ENCODE results near the gene LSM11. TPM values are rescaled to one million over a fixed set of nuclear protein-coding genes. Genes with fewer than 3 reads are reported as not detected.
"Not testable (repeated sequence)": the region's sequence is repeated elsewhere in the genome, so short reads cannot be mapped to it uniquely, and the experiment has no call there.

Gene LSM11
- total RNA-seq, 1 experiment from 2014 or later, result 1.6 TPM

DNA sequence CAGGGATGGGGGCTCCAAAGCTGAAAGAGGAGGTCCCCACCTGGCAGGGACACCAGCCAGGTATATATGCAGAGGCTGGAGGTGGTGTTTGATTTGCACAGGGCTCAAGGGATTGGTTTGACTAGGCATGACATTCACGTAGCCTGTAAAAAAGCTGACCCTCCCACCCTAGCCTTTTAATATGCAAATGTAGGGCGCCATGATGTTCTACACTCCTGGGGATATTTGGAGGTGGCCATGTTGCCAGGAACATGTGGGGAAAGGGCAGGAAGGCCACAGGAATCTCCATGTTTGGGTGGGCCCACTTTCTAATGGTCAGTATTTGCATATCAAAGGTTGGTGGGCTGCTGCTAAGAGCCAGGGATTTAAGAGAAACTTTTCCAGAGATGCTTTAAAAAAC is 24.3 kb upstream of the LSM11 start:
- POLR2A ChIA-PET, result interaction anchor here (1.0 kb wide), 1 partner anchor 19 kb away, joined by 9 read pairs; no protein-coding TSS in a partner anchor
- Histone ChIP-seq H3K4me1 (ENCODE audit: control insufficient read depth, insufficient read depth, low read length) (no peaks in the 10 kb centered on the region), H3K9me3 (ENCODE audit: control insufficient read depth, insufficient read depth, low read depth, low read length) (no peaks in the 10 kb centered on the region), H3K4me3 (ENCODE audit: low read depth in 2 of 2, low read length in 2 of 2) (no peak overlapping the region), H3K27me3 (ENCODE audit: control insufficient read depth, insufficient read depth, low read length) (no peaks in the 10 kb centered on the region), H3K36me3 (ENCODE audit: control insufficient read depth, insufficient read depth, low read length) (no peaks in the 10 kb centered on the region), H3K27ac (ENCODE audit: low read length) (no peak overlapping the region)
- intact Hi-C loops (cut with micrococcal nuclease; ENCODE audit: unreplicated experiment), result loop anchor here (5.0 to 10.0 kb wide), 3 partner anchors 52 to 392 kb away; no protein-coding TSS in a partner anchor
- BruUV-seq (replicated peaks), result no TSS peak
- CTCF ChIA-PET, result interaction anchor here (0.7 to 1.1 kb wide), 3 partner anchors 22 to 394 kb away, joined by 3 to 6 read pairs (median 3); no protein-coding TSS in a partner anchor
- in situ Hi-C loops (cut with HindIII; ENCODE audit: low pct_unique_long_range_greater_than_20kb, low sequenced_read_pairs), result no loop called here
- ATAC-seq (no peak), DNase-seq (ENCODE audit: low read depth, low spot score) (no peak)
- no peak for TF ChIP-seq SIN3A (IDR thresholded peaks at IDR 0.05; ENCODE audit: borderline replicate concordance, insufficient read depth, low read depth, low read length)
- TF ChIP-seq, protein P1, sequence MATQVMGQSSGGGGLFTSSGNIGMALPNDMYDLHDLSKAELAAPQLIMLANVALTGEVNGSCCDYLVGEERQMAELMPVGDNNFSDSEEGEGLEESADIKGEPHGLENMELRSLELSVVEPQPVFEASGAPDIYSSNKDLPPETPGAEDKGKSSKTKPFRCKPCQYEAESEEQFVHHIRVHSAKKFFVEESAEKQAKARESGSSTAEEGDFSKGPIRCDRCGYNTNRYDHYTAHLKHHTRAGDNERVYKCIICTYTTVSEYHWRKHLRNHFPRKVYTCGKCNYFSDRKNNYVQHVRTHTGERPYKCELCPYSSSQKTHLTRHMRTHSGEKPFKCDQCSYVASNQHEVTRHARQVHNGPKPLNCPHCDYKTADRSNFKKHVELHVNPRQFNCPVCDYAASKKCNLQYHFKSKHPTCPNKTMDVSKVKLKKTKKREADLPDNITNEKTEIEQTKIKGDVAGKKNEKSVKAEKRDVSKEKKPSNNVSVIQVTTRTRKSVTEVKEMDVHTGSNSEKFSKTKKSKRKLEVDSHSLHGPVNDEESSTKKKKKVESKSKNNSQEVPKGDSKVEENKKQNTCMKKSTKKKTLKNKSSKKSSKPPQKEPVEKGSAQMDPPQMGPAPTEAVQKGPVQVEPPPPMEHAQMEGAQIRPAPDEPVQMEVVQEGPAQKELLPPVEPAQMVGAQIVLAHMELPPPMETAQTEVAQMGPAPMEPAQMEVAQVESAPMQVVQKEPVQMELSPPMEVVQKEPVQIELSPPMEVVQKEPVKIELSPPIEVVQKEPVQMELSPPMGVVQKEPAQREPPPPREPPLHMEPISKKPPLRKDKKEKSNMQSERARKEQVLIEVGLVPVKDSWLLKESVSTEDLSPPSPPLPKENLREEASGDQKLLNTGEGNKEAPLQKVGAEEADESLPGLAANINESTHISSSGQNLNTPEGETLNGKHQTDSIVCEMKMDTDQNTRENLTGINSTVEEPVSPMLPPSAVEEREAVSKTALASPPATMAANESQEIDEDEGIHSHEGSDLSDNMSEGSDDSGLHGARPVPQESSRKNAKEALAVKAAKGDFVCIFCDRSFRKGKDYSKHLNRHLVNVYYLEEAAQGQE (IDR thresholded peaks at IDR 0.05; ENCODE audit: insufficient read depth in 1 of 2, low read depth in 2 of 2, low read length in 1 of 2), result no peak
- TF ChIP-seq POLR2AphosphoS5 (IDR thresholded peaks at IDR 0.05; ENCODE audit: low read depth, low read length), result no peak
- TF ChIP-seq, protein P2, sequence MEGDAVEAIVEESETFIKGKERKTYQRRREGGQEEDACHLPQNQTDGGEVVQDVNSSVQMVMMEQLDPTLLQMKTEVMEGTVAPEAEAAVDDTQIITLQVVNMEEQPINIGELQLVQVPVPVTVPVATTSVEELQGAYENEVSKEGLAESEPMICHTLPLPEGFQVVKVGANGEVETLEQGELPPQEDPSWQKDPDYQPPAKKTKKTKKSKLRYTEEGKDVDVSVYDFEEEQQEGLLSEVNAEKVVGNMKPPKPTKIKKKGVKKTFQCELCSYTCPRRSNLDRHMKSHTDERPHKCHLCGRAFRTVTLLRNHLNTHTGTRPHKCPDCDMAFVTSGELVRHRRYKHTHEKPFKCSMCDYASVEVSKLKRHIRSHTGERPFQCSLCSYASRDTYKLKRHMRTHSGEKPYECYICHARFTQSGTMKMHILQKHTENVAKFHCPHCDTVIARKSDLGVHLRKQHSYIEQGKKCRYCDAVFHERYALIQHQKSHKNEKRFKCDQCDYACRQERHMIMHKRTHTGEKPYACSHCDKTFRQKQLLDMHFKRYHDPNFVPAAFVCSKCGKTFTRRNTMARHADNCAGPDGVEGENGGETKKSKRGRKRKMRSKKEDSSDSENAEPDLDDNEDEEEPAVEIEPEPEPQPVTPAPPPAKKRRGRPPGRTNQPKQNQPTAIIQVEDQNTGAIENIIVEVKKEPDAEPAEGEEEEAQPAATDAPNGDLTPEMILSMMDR (IDR thresholded peaks at IDR 0.05), result no peak
- no peak for TF ChIP-seq TCF7L2 (IDR thresholded peaks at IDR 0.05; ENCODE audit: low read depth, low read length)

DNA sequence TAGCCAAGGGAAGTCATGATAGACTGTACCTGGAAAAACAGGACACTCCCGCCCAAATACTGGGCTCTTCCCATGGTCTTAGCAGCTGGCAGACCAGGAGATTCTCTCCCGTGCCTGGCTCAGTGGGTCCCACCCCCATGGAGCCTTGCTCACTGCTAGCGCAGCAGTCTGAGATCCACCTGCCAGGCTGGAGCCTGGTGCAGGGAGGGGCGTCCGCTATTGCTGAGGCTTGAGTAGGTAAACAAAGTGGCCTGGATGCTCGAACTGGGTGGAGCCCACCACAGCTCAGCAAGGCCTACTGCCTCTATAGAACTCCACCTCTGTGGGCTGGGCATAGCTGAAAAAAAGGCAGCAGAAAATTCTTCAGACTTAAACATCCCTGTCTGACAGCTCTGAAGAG is 22.4 kb upstream of the LSM11 start:
- Histone ChIP-seq H3K4me1 (ENCODE audit: control insufficient read depth, insufficient read depth, low read length) (no peaks in the 10 kb centered on the region), H3K27me3 (ENCODE audit: control insufficient read depth, insufficient read depth, low read length) (no peaks in the 10 kb centered on the region), H3K9me3 (ENCODE audit: control insufficient read depth, insufficient read depth, low read depth, low read length) (no peaks in the 10 kb centered on the region), H3K27ac (ENCODE audit: low read length) (no peak overlapping the region), H3K4me3 (ENCODE audit: low read depth in 2 of 2, low read length in 2 of 2) (no peak overlapping the region), H3K36me3 (ENCODE audit: control insufficient read depth, insufficient read depth, low read length) (no peaks in the 10 kb centered on the region)
- TF ChIP-seq, protein P2 (IDR thresholded peaks at IDR 0.05), result no peak
- TF ChIP-seq SIN3A (IDR thresholded peaks at IDR 0.05; ENCODE audit: borderline replicate concordance, insufficient read depth, low read depth, low read length), result no peak
- TF ChIP-seq, protein P1 (IDR thresholded peaks at IDR 0.05; ENCODE audit: insufficient read depth in 1 of 2, low read depth in 2 of 2, low read length in 1 of 2), result no peak
- TF ChIP-seq POLR2AphosphoS5 (IDR thresholded peaks at IDR 0.05; ENCODE audit: low read depth, low read length), result no peak
- no peak for TF ChIP-seq TCF7L2 (IDR thresholded peaks at IDR 0.05; ENCODE audit: low read depth, low read length)
- POLR2A ChIA-PET, result no interaction called here
- CTCF ChIA-PET, result no interaction called here
- in situ Hi-C loops (cut with HindIII; ENCODE audit: low pct_unique_long_range_greater_than_20kb, low sequenced_read_pairs) (no loop called here), intact Hi-C loops (cut with micrococcal nuclease; ENCODE audit: unreplicated experiment) (no loop called here)
- DNase-seq (ENCODE audit: low read depth, low spot score), result no peak
- no peak for ATAC-seq
- BruUV-seq (replicated peaks), result no TSS peak

DNA sequence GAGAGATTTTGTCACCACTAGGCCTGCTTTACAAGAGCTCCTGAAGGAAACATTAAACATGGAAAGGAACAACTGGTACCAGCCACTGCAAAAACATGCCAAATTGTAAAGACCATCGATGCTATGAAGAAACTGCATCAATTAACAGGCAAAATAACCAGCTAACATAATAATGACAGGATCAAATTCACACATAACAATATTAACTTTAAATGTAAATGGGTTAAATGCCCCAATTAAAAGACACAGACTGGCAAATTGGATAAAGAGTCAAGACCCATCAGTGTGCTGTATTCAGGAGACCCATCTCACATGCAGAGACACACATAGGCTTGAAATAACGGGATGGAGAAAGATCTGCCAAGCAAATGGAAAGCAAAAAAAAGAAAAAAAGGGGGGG is 20.6 kb upstream of the LSM11 start:
- H3K27ac ChIP-seq (ENCODE audit: low read length); in situ Hi-C loops (cut with HindIII; ENCODE audit: low pct_unique_long_range_greater_than_20kb, low sequenced_read_pairs); H3K9me3 ChIP-seq (ENCODE audit: control insufficient read depth, insufficient read depth, low read depth, low read length); H3K36me3 ChIP-seq (ENCODE audit: control insufficient read depth, insufficient read depth, low read length); BruUV-seq (replicated peaks); ATAC-seq; H3K4me1 ChIP-seq (ENCODE audit: control insufficient read depth, insufficient read depth, low read length); CTCF ChIA-PET; H3K4me3 ChIP-seq (ENCODE audit: low read depth in 2 of 2, low read length in 2 of 2); intact Hi-C loops (cut with micrococcal nuclease; ENCODE audit: unreplicated experiment); POLR2A ChIA-PET; DNase-seq (ENCODE audit: low read depth, low spot score); H3K27me3 ChIP-seq (ENCODE audit: control insufficient read depth, insufficient read depth, low read length): not testable (repeated sequence)

DNA sequence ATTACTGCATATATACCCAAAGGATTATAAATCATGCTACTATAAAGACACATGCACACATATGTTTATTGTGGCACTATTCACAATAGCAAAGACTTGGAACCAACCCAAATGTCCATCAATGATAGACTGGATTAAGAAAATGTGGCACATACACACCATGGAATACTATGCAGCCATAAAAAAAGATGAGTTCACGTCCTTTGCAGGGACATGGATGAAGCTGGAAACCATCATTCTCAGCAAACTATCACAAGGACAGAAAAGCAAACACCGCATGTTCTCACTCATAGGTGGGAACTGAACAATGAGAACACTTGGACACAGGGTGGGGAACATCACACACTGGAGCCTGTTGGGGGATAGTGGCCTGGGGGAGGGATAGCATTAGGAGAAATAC is 16.9 kb upstream of the LSM11 start:
- H3K27me3 ChIP-seq (ENCODE audit: control insufficient read depth, insufficient read depth, low read length); intact Hi-C loops (cut with micrococcal nuclease; ENCODE audit: unreplicated experiment); H3K27ac ChIP-seq (ENCODE audit: low read length); BruUV-seq (replicated peaks); H3K4me3 ChIP-seq (ENCODE audit: low read depth in 2 of 2, low read length in 2 of 2); ATAC-seq; DNase-seq (ENCODE audit: low read depth, low spot score); H3K4me1 ChIP-seq (ENCODE audit: control insufficient read depth, insufficient read depth, low read length); in situ Hi-C loops (cut with HindIII; ENCODE audit: low pct_unique_long_range_greater_than_20kb, low sequenced_read_pairs); POLR2A ChIA-PET; H3K36me3 ChIP-seq (ENCODE audit: control insufficient read depth, insufficient read depth, low read length); CTCF ChIA-PET; H3K9me3 ChIP-seq (ENCODE audit: control insufficient read depth, insufficient read depth, low read depth, low read length): not testable (repeated sequence)

All from Panc1 (cell line).